Ishikawa (cell line): Measurements from ENCODE around the gene PSD2.

Experiments used
- CEBPB ChIP-seq: IDR thresholded peaks from 2 replicates; pipeline ENCODE4 v1.6.1; 2012
- CREB1 ChIP-seq: IDR thresholded peaks from 2 replicates; pipeline ENCODE4 v1.6.1; 2012; ENCODE audit warnings: low read depth
- EGR1 ChIP-seq: IDR thresholded peaks from 2 replicates; pipeline ENCODE4 v1.6.1; 2012
- EP300 ChIP-seq: IDR thresholded peaks from 2 replicates; pipeline ENCODE4 v1.6.1; 2012; ENCODE audit warnings: borderline replicate concordance
- FOXM1 ChIP-seq: IDR thresholded peaks from 2 replicates; pipeline ENCODE4 v1.6.1; 2012; ENCODE audit warnings: low read depth, borderline replicate concordance
- MAX ChIP-seq: IDR thresholded peaks from 2 replicates; pipeline ENCODE4 v1.6.1; 2012
- NFIC ChIP-seq: IDR thresholded peaks from 2 replicates; pipeline ENCODE4 v1.6.1; 2012
- RAD21 ChIP-seq: IDR thresholded peaks from 2 replicates; pipeline ENCODE4 v1.6.1; 2012; ENCODE audit warnings: low read depth
- REST ChIP-seq: IDR thresholded peaks from 2 replicates; pipeline ENCODE4 v1.6.1; 2012; ENCODE audit warnings: low read depth, mild to moderate bottlenecking
- TAF1 ChIP-seq: IDR thresholded peaks from 2 replicates; pipeline ENCODE4 v1.6.1; 2012; ENCODE audit warnings: low read depth, mild to moderate bottlenecking
- TCF12 ChIP-seq: IDR thresholded peaks from 2 replicates; pipeline ENCODE4 v1.6.1; 2012; ENCODE audit warnings: low read depth
- TEAD4 ChIP-seq: IDR thresholded peaks from 2 replicates; pipeline ENCODE4 v1.6.1; 2012
- USF1 ChIP-seq: IDR thresholded peaks from 2 replicates; pipeline ENCODE4 v1.6.1; 2012
- YY1 ChIP-seq: IDR thresholded peaks from 2 replicates; pipeline ENCODE4 v1.6.1; 2012; ENCODE audit warnings: low read depth
- ZBTB7A ChIP-seq: IDR thresholded peaks from 2 replicates; pipeline ENCODE4 v1.6.1; 2012; ENCODE audit warnings: low read depth

The PSD2 gene

GRCh38 chr5:139809331-139809810 is 13.8 kb downstream of the PSD2 start:
- no peak for TF ChIP-seq NFIC
- TF ChIP-seq RAD21: no peak
- no peak for TF ChIP-seq ZBTB7A
- TF ChIP-seq FOXM1: no peak
- no peak for TF ChIP-seq USF1
- no peak for TF ChIP-seq EGR1
- no peak for TF ChIP-seq REST
- TF ChIP-seq CREB1: no peak
- TF ChIP-seq TEAD4: no peak
- TF ChIP-seq TCF12: no peak
- no peak for TF ChIP-seq CEBPB
- TF ChIP-seq MAX: no peak
- no peak for TF ChIP-seq EP300
- TF ChIP-seq YY1: no peak
- no peak for TF ChIP-seq TAF1

- no peak for TF ChIP-seq EGR1
- no peak for TF ChIP-seq RAD21
- no peak for TF ChIP-seq FOXM1
- TF ChIP-seq TCF12: no peak
- TF ChIP-seq NFIC: no peak
- no peak for TF ChIP-seq YY1
- TF ChIP-seq TEAD4: no peak
Observed at GRCh38 chr5:139810341-139811273, 15.0 kb downstream of the PSD2 start.

GRCh38 chr5:139811274-139811607 is 15.6 kb downstream of the PSD2 start:
- TF ChIP-seq CEBPB: no peak
- no peak for TF ChIP-seq MAX
- TF ChIP-seq CREB1: no peak

- TF ChIP-seq NFIC: no peak
- no peak for TF ChIP-seq CEBPB
Observed at GRCh38 chr5:139812323-139812722, 16.7 kb downstream of the PSD2 start.

- TF ChIP-seq CEBPB (no peak), REST (no peak), CREB1 (no peak), MAX (no peak), EGR1 (no peak), TAF1 (no peak), EP300 (no peak), TEAD4 (no peak), RAD21 (no peak), USF1 (no peak)
Observed at GRCh38 chr5:139812836-139813805, 17.5 kb downstream of the PSD2 start.

- TF ChIP-seq EGR1: no peak
Observed at GRCh38 chr5:139814191-139814601, 18.6 kb downstream of the PSD2 start.
